IPS DF 6.9 (cell line): ENCODE measurements around the gene AMH.

Source experiments
- DNase-seq: peaks from one replicate; pipeline ENCODE4 v3.0.0-alpha.2; 2013; ENCODE audit warnings: low read depth, low spot score
- H3K27ac ChIP-seq: one replicate; pipeline ENCODE4 v1.5.1; 2013; ENCODE audit warnings: low read length, control low read depth
- H3K27me3 ChIP-seq: 2 replicates; pipeline ENCODE4 v1.6.1; 2013; ENCODE audit warnings: mild to moderate bottlenecking, low read length; ENCODE audit not compliant: control insufficient read depth, insufficient read depth
- H3K36me3 ChIP-seq: 2 replicates; pipeline ENCODE4 v1.6.1; 2013; ENCODE audit warnings: low read length; ENCODE audit not compliant: control insufficient read depth, insufficient read depth
- H3K4me1 ChIP-seq: 2 replicates; pipeline ENCODE4 v1.6.1; 2013; ENCODE audit warnings: low read length; ENCODE audit not compliant: control insufficient read depth, insufficient read depth
- H3K4me3 ChIP-seq: 2 replicates; pipeline ENCODE4 v1.5.1; 2013; ENCODE audit warnings: mild to moderate bottlenecking, low read length
- H3K9me3 ChIP-seq: 2 replicates; pipeline ENCODE4 v1.6.1; 2013; ENCODE audit warnings: low read length, inconsistent platforms; ENCODE audit not compliant: control insufficient read depth, insufficient read depth
- WGBS: extraction: QIAGEN DNeasy Blood & Tissue Kit; methylation state at CpG from one replicate; pipeline ENCODE4 v1.1.7; 2013; ENCODE audit warnings: mixed read lengths, missing lambda C conversion rate; ENCODE audit not compliant: insufficient read length, insufficient coverage; 5-methylcytosine and 5-hydroxymethylcytosine counted together

Gene AMH

DNA sequence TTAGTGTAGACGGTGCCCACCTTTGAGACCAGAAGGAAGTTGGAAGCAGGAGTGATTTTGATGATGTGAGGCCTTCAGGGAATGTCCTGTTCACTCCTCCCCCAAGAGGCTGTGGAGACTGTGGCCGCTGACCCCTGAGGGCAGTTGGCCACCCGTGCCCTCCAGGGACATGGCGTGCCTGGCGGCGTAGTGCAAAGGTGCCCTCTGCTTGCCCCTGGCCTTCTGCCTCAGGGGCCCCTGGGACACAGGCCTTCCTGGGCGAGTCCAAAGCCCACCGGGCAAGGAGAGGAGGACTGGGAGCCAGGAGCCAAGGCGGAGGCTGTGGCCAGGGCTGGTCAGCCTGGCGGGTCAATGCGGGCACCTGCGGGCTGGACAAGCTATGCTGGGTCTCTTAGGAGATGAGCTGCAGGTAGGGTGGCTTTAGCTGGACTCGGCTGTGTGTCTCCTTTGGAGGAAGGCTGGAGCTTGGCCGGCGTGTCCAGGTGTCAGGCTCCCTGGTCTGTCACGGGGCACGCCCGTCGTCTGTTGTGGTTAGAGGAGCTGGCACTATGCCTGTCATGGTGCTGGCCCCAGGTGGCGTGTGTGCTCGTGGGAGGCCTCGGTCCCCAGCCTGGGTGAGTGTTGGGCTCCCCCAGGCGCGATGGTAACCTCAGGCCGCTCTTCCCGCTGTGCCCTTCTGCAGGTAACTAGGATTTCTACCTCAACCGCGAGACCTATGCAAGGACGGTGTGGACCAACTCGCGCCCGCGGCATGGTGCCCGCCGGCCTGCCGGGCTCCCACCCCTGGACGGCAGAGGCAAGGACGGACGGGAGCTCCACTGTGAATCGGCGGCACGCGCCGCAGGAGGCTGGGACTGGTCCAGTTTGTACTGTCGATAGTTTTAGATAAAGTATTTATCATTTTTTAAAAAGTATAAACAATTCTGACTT, 19.8 kb upstream of the AMH start:
- no peak overlapping the region for H3K4me3 ChIP-seq
- H3K4me1 ChIP-seq = no peaks in the 10 kb centered on the region
- no peak overlapping the region for H3K27ac ChIP-seq
- no peaks in the 10 kb centered on the region for H3K27me3 ChIP-seq
- WGBS = no CpG with 5 or more reads among the region's 45 CpGs
- H3K36me3 ChIP-seq = peaks cover 46% of the 10 kb centered on the region
- no peaks in the 10 kb centered on the region for H3K9me3 ChIP-seq
- no peak for DNase-seq

DNA sequence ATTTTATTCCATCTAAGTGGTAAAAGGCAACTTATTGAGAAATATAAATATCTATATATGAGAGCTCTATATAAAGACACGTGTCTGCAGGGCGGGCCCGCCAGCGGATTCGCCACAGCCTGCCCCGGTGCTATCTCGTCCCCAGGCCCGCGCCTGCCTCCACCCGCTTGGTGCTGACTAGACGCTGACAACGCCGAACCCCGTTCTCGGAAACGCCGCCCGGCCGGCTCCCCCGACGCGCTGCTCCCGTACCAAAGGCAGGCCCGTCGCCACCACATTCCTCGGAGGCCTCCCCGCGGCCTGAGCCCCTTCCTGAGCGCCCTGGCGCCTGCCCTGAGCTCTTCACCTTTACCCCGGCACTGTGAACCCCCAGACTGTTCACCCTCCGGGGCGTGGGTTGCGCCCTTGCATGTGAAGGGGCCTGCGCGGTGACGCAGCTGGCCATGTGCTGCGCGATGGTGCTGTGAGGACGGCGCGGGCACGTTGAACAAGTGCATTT, 19.0 kb upstream of the AMH start:
- Histone ChIP-seq H3K27ac (no peak overlapping the region), H3K4me3 (no peak overlapping the region), H3K9me3 (no peaks in the 10 kb centered on the region), H3K36me3 (peaks cover 42% of the 10 kb centered on the region), H3K27me3 (no peaks in the 10 kb centered on the region), H3K4me1 (no peaks in the 10 kb centered on the region)
- WGBS = no CpG with 5 or more reads among the region's 43 CpGs
- no peak for DNase-seq

DNA sequence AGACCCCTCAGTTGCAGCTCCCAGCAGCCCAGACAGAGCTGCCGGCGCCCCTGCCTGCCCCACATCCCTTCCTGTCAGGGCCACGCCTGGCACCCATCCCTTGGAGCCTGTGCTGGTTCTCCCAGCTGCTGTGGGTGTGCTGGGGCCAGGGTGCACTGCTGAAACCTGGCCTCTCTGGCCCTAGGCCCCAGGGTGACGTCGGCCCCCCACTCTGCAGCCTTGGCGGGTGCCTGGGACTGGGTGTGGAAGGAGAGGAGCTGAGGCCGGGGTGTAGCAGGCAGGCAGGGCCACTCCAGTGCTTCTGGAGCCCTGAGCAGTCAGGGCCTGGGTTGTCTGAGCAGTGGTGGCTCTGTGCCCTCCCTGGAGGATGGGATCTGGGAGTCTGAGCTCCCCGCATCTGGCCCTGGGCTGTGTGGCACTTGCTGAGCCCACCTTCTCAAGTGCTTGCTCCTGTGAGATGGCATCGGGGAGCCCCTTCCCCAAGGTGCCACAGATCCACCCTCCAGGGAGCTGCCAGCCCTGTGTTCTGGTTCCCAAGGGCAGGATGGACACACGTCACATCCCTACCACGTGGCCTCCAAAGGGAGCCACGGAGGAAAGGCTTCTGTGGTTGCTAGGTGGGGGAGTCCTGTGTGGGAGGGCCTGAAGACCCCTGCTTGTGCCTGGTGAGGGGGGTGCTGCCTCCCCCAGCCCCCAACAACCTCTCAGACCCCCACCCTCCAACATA, 18.2 kb upstream of the AMH start:
- Histone ChIP-seq H3K27ac (no peak overlapping the region), H3K27me3 (no peaks in the 10 kb centered on the region), H3K4me1 (no peaks in the 10 kb centered on the region), H3K4me3 (no peak overlapping the region), H3K36me3 (peaks cover 36% of the 10 kb centered on the region), H3K9me3 (no peaks in the 10 kb centered on the region)
- no CpG with 5 or more reads among the region's 12 CpGs for WGBS
- DNase-seq = no peak

DNA sequence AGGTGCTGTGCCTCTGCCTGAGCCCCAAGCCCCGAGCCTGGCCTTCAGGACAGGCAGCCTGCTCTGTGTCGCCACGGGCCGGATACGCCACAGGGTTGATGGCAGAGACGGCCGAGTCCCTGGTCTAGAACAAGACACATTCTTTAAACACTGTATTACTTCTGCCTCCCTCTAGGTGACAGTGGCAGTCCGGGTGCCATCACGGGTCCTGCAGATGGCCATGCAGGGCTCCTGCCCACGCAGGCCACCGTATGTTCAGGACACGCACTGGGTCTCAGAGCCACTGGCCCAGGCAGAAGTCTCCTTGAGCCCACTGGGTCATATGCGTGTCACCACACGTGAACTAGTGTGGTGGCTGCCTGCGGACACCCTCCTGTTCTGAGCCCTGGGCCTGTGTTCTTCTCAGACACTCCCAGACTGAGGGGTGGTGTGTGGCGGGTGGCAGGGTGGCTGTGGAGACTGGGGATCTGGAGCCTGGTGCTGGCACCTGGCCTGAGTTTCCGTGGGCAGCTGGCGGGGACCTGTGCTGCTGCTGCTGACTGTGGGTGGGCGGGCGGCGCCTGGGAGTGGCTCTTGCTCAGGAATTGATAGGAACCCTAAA, 17.4 kb upstream of the AMH start:
- no peak for DNase-seq
- peaks cover 29% of the 10 kb centered on the region for H3K36me3 ChIP-seq
- no CpG with 5 or more reads among the region's 21 CpGs for WGBS
- no peaks in the 10 kb centered on the region for H3K9me3 ChIP-seq
- H3K4me3 ChIP-seq = no peak overlapping the region
- no peaks in the 10 kb centered on the region for H3K27me3 ChIP-seq
- H3K27ac ChIP-seq = no peak overlapping the region
- no peaks in the 10 kb centered on the region for H3K4me1 ChIP-seq

DNA sequence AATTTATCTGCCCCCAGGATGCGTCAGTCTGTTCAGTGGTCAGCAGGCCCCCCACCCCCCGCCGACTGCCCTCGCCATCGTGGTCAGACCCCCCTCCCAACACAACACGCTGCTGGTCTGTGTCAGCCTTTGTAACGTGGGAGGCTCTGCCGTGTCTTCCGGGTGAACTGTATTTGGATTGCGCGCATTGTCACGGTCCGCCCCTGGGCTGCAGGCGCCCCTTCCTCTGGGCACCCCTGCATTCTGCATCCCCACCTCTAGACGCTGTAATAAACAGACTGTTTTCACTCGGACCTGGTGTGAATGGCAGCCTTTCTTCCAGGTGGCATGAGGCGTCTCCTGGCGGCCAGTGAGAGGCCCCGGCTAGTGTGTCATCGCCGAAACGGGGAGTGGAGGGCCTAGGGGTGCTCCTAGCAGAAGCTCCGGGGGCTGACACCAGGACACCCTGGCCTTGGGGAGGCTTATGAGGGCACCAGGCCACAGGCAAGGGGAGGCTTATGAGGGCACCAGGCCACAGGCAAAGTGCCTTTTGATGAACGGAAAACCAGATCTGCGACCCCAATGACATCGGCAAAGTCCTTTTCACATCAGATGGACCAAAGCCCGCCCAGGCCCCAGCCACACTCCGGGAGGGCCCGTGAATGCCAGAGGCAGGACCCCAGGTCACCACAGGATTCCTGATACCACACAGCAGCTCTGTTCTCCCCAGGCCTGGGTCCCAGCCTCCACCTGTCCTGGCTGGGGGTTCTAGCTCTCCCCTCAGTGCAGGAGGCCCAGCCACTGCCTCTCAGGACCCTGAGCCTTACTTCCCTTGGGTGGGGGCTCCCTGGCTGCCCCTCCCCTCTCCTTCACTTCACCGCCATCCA, 16.6 kb upstream of the AMH start:
- no peaks in the 10 kb centered on the region for H3K27me3 ChIP-seq
- H3K4me3 ChIP-seq = no peak overlapping the region
- no peak for DNase-seq
- H3K4me1 ChIP-seq = no peaks in the 10 kb centered on the region
- no CpG with 5 or more reads among the region's 30 CpGs for WGBS
- no peak overlapping the region for H3K27ac ChIP-seq
- H3K36me3 ChIP-seq = peaks cover 26% of the 10 kb centered on the region
- H3K9me3 ChIP-seq = no peaks in the 10 kb centered on the region

DNA sequence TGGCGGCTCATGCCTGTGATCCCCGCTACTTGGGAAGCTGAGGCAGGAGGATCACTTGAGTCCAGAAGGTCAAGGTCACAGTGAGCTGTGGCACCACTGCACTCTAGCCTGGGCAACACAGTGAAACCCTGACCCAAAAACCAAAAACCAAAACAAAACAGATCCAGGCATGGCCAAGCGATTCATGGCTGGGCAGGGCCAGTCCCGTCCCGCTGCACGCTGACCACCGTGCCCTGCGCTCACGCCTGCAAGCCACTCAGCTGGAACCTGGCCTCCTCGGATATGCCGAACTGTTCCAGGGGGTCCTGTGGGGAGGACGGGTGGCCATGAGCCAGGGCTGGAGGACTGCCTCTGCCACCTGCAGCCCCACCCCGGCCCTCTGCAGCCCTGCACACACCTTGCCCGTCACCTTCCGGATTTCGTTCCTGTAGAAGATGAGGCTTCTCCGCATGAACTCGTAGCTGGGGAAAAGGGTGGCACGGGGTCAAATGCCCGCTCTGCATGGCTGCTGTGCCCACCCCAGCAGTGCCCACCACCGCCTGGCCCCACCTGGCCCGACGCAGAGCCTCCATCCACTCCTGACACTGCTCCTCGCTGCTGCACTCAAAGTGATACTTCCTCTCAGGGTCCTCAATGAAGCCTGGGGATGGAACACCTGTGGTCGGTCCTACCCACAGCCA, 15.4 kb upstream of the AMH start:
- no peaks in the 10 kb centered on the region; the same call in 1 of the 2 replicates for H3K4me1 ChIP-seq
- WGBS = no CpG with 5 or more reads among the region's 25 CpGs
- no peak overlapping the region for H3K27ac ChIP-seq
- no peaks in the 10 kb centered on the region for H3K9me3 ChIP-seq
- H3K4me3 ChIP-seq = no peak overlapping the region
- H3K36me3 ChIP-seq = peaks cover 17% of the 10 kb centered on the region
- no peaks in the 10 kb centered on the region for H3K27me3 ChIP-seq
- DNase-seq = no peak

DNA sequence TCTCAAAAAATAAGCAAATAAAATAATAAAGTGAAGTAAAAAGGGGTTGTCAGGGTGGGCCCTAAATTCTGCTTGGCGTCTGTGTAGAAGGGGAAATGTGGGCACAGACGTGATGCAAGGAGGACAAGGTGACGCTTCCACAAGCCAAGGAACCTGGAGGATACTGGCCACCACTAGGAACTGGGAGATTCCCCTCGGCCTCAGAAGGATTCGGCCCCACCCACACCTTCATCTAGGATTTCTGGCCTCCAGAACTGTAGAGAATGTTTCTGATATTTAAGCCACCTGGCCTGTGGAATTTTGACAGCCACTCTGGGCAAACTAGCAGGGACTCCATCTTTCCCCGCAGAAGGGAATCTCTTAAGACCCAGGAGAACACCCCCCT, 14.1 kb upstream of the AMH start:
- H3K4me3 ChIP-seq = peak overlapping the region; percentile 88; the same call in 1 of the 2 replicates
- no CpG with 5 or more reads among the region's 6 CpGs for WGBS
- DNase-seq = no peak
- no peak overlapping the region for H3K27ac ChIP-seq
- peaks cover 9% of the 10 kb centered on the region for H3K36me3 ChIP-seq
- no peaks in the 10 kb centered on the region for H3K27me3 ChIP-seq
- H3K9me3 ChIP-seq = no peaks in the 10 kb centered on the region
- no peaks in the 10 kb centered on the region; the same call in 1 of the 2 replicates for H3K4me1 ChIP-seq

DNA sequence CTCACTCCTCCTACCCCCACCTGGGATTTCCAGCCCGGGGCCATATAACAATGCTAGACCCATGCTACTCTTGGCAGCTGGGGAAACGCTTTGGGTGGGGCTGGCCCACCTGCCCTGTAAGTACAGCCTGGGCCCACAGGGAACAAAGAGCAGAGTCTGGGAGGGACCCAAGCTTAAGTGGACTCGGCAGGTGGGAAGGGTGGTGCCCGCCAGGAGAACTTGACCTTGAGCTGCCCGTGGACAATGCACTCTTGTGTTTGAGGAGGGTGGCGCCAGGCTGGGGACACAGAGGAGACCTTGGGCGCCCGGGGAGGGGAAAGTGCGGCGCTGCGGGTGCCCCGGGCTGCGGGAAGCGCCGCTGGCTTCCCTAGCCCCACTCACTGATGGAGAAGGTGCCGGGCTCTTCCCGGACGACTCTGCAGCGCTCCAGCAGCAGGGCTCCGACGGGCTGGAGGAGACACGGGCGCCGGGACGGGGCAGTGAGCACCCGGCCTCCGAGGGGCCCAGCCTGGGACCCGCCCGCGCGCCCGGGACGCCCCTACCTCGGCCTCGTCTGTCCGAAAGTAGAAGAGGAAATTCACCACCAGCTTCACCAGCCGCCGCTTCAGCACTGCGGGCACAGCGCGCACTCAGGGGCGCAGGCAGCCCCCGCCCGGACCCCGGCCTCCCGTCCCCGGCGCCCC, 13.6 kb upstream of the AMH start:
- no peaks in the 10 kb centered on the region for H3K27me3 ChIP-seq
- no peak for DNase-seq
- H3K9me3 ChIP-seq = no peaks in the 10 kb centered on the region
- peak overlapping the region; percentile 88 for H3K4me3 ChIP-seq
- H3K27ac ChIP-seq = no peak overlapping the region
- H3K4me1 ChIP-seq = no peaks in the 10 kb centered on the region; the same call in 1 of the 2 replicates
- H3K36me3 ChIP-seq = peaks cover 5% of the 10 kb centered on the region; the same call in 1 of the 2 replicates
- WGBS = no CpG with 5 or more reads among the region's 48 CpGs

DNA sequence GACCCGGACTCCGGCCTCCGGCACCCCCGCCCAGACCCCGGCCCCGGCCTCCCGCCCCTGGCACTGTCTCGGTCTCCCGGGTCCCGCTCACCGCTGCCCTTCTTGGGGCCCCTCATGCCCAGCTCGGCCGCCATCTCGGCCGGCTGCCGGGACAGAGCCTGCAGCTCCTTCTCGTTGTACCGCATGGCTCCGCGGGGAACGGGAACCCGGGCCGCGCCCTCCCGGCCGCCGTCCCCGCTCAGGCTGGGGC, 13.1 kb upstream of the AMH start:
- Histone ChIP-seq H3K9me3 (no peaks in the 10 kb centered on the region), H3K27ac (no peak overlapping the region), H3K36me3 (peaks cover 5% of the 10 kb centered on the region; the same call in 1 of the 2 replicates), H3K4me1 (no peaks in the 10 kb centered on the region; the same call in 1 of the 2 replicates), H3K27me3 (no peaks in the 10 kb centered on the region), H3K4me3 (peak overlapping the region; percentile 88)
- WGBS = no CpG with 5 or more reads among the region's 28 CpGs
- DNase-seq = no peak
